Endothelial cell of umbilical vein (primary cell): ENCODE data around the gene LCE2D. TPM values are rescaled to one million over a fixed set of nuclear protein-coding genes. Genes with fewer than 3 reads are reported as not detected.

Experiments used
- BruUV-seq: library from RNA; stranded (reverse); fragments of 400-500 nt; replicated peaks from 2 replicates; lab custom pipeline; 2021; lab: Mats Ljungman, UMichigan
- CTCF ChIA-PET: fragments of 300-600, 350-600 bp; sonication (Branson Sonifier 250); formaldehyde crosslinking; loops from one replicate; lab custom pipeline; 2021; ENCODE audit warnings: antibody characterized with exemption, inconsistent platforms; lab: Charles Lee
- POLR2A ChIA-PET: fragments of 300-600, 350-600 bp; sonication (Branson Sonifier 250); formaldehyde crosslinking; loops from one replicate; lab custom pipeline; 2021; ENCODE audit warnings: antibody characterized with exemption, inconsistent platforms; lab: Charles Lee
- DNase-seq: peaks from one replicate; pipeline ENCODE4 v3.0.0-alpha.2; 2011; ENCODE audit warnings: low read depth, low spot score
- FAIRE-seq: peaks from 2 replicates; lab custom pipeline; 2011; peaks lifted over from hg19 to GRCh38; lab: Jason Lieb, UNC
- H2AFZ ChIP-seq: 2 replicates; pipeline ENCODE4 v1.6.0; 2012; ENCODE audit warnings: low read depth, low read length, control low read depth, inconsistent platforms
- H3K27ac ChIP-seq: 2 replicates; pipeline ENCODE4 v1.5.1; 2011; ENCODE audit warnings: low read depth, mild to moderate bottlenecking, control low read depth, low read length, moderate library complexity; ENCODE audit not compliant: insufficient read depth
- H3K27me3 ChIP-seq, 2 experiments: 2 replicates each; pipeline versions ENCODE4 v1.6.0 to v1.6.1; 2011; ENCODE audit warnings: low read length in 2 of 2, mixed read lengths in 1 of 2; ENCODE audit not compliant: control insufficient read depth in 2 of 2, insufficient read depth in 2 of 2
- H3K36me3 ChIP-seq, 2 experiments: 2 replicates in 1 of 2; 3 replicates in 1 of 2; pipeline ENCODE4 v1.5.1; 2011; ENCODE audit warnings: low read length in 2 of 2, mild to moderate bottlenecking in 1 of 2, moderate library complexity in 1 of 2; ENCODE audit not compliant: control insufficient read depth in 2 of 2, insufficient read depth in 2 of 2; ENCODE audit errors: extremely low read depth in 1 of 2
- H3K4me1 ChIP-seq: 3 replicates; pipeline ENCODE4 v1.5.1; 2011; ENCODE audit warnings: mild to moderate bottlenecking, low read length; ENCODE audit not compliant: control insufficient read depth, insufficient read depth; ENCODE audit errors: extremely low read depth
- H3K4me2 ChIP-seq: 2 replicates; pipeline ENCODE4 v1.6.1; 2011; ENCODE audit warnings: low read length, control low read depth, mixed read lengths; ENCODE audit not compliant: insufficient read depth
- H3K4me3 ChIP-seq, 3 experiments: fragments of 200-600 bp in 1 of 3; sonication (generic), shearing (Covaris generic) in 1 of 3; replicated peaks in 1 of 3; 2 replicates each; pipeline ENCODE4 v1.5.1; 2011 to 2016; ENCODE audit warnings: control low read depth in 3 of 3, low read length in 3 of 3, mild to moderate bottlenecking in 2 of 3, inconsistent platforms in 1 of 3, low read depth in 1 of 3, moderate library complexity in 1 of 3; ENCODE audit not compliant: insufficient read depth in 1 of 3
- H3K79me2 ChIP-seq: 2 replicates; pipeline ENCODE4 v1.6.0; 2012; ENCODE audit warnings: low read length, inconsistent platforms; ENCODE audit not compliant: control insufficient read depth, insufficient read depth
- H3K9ac ChIP-seq: replicated peaks from 2 replicates; pipeline ENCODE3; 2011; ENCODE audit warnings: low read length, control low read depth; ENCODE audit not compliant: insufficient read depth; ENCODE audit errors: extremely low read depth
- H3K9me1 ChIP-seq: replicated peaks from 3 replicates; pipeline ENCODE4 v1.6.0; 2011; ENCODE audit warnings: mild to moderate bottlenecking, low read length; ENCODE audit not compliant: control insufficient read depth, insufficient read depth; ENCODE audit errors: extremely low read depth
- H3K9me3 ChIP-seq: replicated peaks from 2 replicates; pipeline ENCODE4 v1.5.1; 2012; ENCODE audit warnings: low read length, inconsistent platforms; ENCODE audit not compliant: control insufficient read depth, insufficient read depth
- H4K20me1 ChIP-seq: replicated peaks from 2 replicates; pipeline ENCODE3; 2011; ENCODE audit warnings: mild to moderate bottlenecking, low read length; ENCODE audit not compliant: control insufficient read depth, insufficient read depth; ENCODE audit errors: extremely low read depth
- EZH2 ChIP-seq: IDR thresholded peaks from 2 replicates; pipeline ENCODE4 v1.6.1; 2012; ENCODE audit warnings: borderline replicate concordance, low read depth, mild to moderate bottlenecking, moderate library complexity, low read length, inconsistent platforms; ENCODE audit not compliant: severe bottlenecking
- FOS ChIP-seq: IDR thresholded peaks from 2 replicates; pipeline ENCODE4 v1.6.1; 2011; ENCODE audit warnings: mild to moderate bottlenecking, low read length, moderate library complexity, borderline replicate concordance; ENCODE audit not compliant: insufficient read depth
- GATA2 ChIP-seq: IDR thresholded peaks from 2 replicates; pipeline ENCODE4 v1.7.0; 2011; ENCODE audit warnings: low read depth, mild to moderate bottlenecking, moderate library complexity, mixed read lengths, low read length; ENCODE audit not compliant: insufficient read length, insufficient read depth
- JUN ChIP-seq: IDR thresholded peaks from 2 replicates; pipeline ENCODE4 v1.6.1; 2011; ENCODE audit warnings: borderline replicate concordance, low read depth; ENCODE audit not compliant: insufficient read length, insufficient read depth
- MAX ChIP-seq: IDR thresholded peaks from 2 replicates; pipeline ENCODE4 v1.6.1; 2011; ENCODE audit not compliant: insufficient read depth, insufficient read length
- MYC ChIP-seq: IDR thresholded peaks from one replicate; pipeline ENCODE4 v1.6.1; 2011; ENCODE audit warnings: mild to moderate bottlenecking, low read depth, low read length
- POLR2A ChIP-seq: IDR thresholded peaks from 2 replicates; pipeline ENCODE4 v1.6.1; 2012; ENCODE audit warnings: low read depth, mild to moderate bottlenecking, control low read depth, low read length
- POLR2AphosphoS5 ChIP-seq: IDR thresholded peaks from 2 replicates; pipeline ENCODE4 v1.6.1; 2012; ENCODE audit warnings: low read depth, mild to moderate bottlenecking, control low read depth, low read length, moderate library complexity; ENCODE audit not compliant: insufficient read depth
- dilution Hi-C: fragments of 300-500 bp; cut with MboI; formaldehyde crosslinking; loops from one replicate; pipeline ENCODE4 v1.15.0; 2019; ENCODE audit warnings: low sequenced_read_pairs; ENCODE audit not compliant: extremely low pct_ligation_motif_present
- intact Hi-C: fragments of 100-400 bp; cut with micrococcal nuclease; formaldehyde crosslinking; loops from one replicate; pipeline ENCODE4 v1.10.0; 2022
- polyA plus RNA-seq, 4 experiments: library from polyadenylated mRNA; depleted of rRNA in 3 of 4; stranded (reverse) in 3 of 4; unstranded in 1 of 4; fragments of >200 nt; gene quantifications; 2 replicates each; pipeline versions ENCODE4 v1.2.1 to v1.2.3, GENCODE V29; 2011 to 2012; ENCODE audit warnings: missing spikeins in 1 of 4
- total RNA-seq: library from RNA; stranded (reverse); gene quantifications from 2 replicates; pipeline ENCODE4 v1.2.3, GENCODE V29; 2021
- TF ChIP-seq, protein P1 (sequence below), 2 donors: IDR thresholded peaks; 1 replicate in 1 of 2; 2 replicates in 1 of 2; pipeline ENCODE4 v1.5.1; 2011; ENCODE audit warnings: low read length in 2 of 2, mild to moderate bottlenecking in 2 of 2, moderate library complexity in 2 of 2, control low read depth in 1 of 2, inconsistent platforms in 1 of 2, low read depth in 1 of 2; ENCODE audit not compliant: insufficient read depth in 1 of 2; ENCODE audit errors: extremely low read depth in 1 of 2

Gene LCE2D
- total and polyA plus RNA-seq, 2 donors (not counting 3 experiments of a cell fraction or from before 2014, with no cell fraction given) = not detected

- POLR2A ChIA-PET = no interaction called here
- Histone ChIP-seq H3K4me3 (no peak within 1 kb of the TSS), H3K36me3 (no peaks in the 10 kb centered on the region), H3K4me2 (no peak within 1 kb of the TSS), H3K27me3 (no peaks in the 10 kb centered on the region), H3K27ac (no peak within 1 kb of the TSS), H2AFZ (no peak within 1 kb of the TSS), H3K9me1 (no peaks in the 10 kb centered on the region), H3K9ac (no peak within 1 kb of the TSS), H3K4me1 (no peaks in the 10 kb centered on the region), H3K79me2 (no peaks in the 10 kb centered on the region), H3K9me3 (peaks cover 2% of the 10 kb centered on the region), H4K20me1 (no peaks in the 10 kb centered on the region)
- TF ChIP-seq POLR2A (no peak), EZH2 (no peak), MAX (no peak), GATA2 (no peak), POLR2AphosphoS5 (no peak), JUN (no peak), FOS (no peak), MYC (no peak)
- TF ChIP-seq, protein P1, sequence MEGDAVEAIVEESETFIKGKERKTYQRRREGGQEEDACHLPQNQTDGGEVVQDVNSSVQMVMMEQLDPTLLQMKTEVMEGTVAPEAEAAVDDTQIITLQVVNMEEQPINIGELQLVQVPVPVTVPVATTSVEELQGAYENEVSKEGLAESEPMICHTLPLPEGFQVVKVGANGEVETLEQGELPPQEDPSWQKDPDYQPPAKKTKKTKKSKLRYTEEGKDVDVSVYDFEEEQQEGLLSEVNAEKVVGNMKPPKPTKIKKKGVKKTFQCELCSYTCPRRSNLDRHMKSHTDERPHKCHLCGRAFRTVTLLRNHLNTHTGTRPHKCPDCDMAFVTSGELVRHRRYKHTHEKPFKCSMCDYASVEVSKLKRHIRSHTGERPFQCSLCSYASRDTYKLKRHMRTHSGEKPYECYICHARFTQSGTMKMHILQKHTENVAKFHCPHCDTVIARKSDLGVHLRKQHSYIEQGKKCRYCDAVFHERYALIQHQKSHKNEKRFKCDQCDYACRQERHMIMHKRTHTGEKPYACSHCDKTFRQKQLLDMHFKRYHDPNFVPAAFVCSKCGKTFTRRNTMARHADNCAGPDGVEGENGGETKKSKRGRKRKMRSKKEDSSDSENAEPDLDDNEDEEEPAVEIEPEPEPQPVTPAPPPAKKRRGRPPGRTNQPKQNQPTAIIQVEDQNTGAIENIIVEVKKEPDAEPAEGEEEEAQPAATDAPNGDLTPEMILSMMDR (IDR thresholded peaks at IDR 0.05; ENCODE audit: extremely low read depth in 1 of 2, insufficient read depth in 1 of 2, low read depth in 1 of 2, low read length in 2 of 2) = no peak
- no peak for DNase-seq
- no TSS peak for BruUV-seq
- CTCF ChIA-PET = no interaction called here
- FAIRE-seq = no peak
- intact Hi-C loops = no loop called here
- dilution Hi-C loops = no loop called here
Measured at GRCh38 chr1:152613511-152613910, 49.7 kb upstream of the LCE2D start, which contains the start of gene LCE3B. LCE3B (plus strand) TSS chr1:152613811; CDS start chr1:152613811, 0 bp downstream.
